Ishikawa (cell line): ENCODE results near the gene ASB1.

Experiments used
- CEBPB ChIP-seq: IDR thresholded peaks from 2 replicates; pipeline ENCODE4 v1.6.1; 2012
- CREB1 ChIP-seq: IDR thresholded peaks from 2 replicates; pipeline ENCODE4 v1.6.1; 2012; ENCODE audit warnings: low read depth
- EP300 ChIP-seq: IDR thresholded peaks from 2 replicates; pipeline ENCODE4 v1.6.1; 2012; ENCODE audit warnings: borderline replicate concordance
- FOXM1 ChIP-seq: IDR thresholded peaks from 2 replicates; pipeline ENCODE4 v1.6.1; 2012; ENCODE audit warnings: low read depth, borderline replicate concordance
- MAX ChIP-seq: IDR thresholded peaks from 2 replicates; pipeline ENCODE4 v1.6.1; 2012
- RAD21 ChIP-seq: IDR thresholded peaks from 2 replicates; pipeline ENCODE4 v1.6.1; 2012; ENCODE audit warnings: low read depth
- REST ChIP-seq: IDR thresholded peaks from 2 replicates; pipeline ENCODE4 v1.6.1; 2012; ENCODE audit warnings: low read depth, mild to moderate bottlenecking
- TAF1 ChIP-seq: IDR thresholded peaks from 2 replicates; pipeline ENCODE4 v1.6.1; 2012; ENCODE audit warnings: low read depth, mild to moderate bottlenecking

GRCh38 chr2:238408615-238409340 lies 17.9 kb upstream of the ASB1 start:
- no peak for TF ChIP-seq FOXM1
- no peak for TF ChIP-seq TAF1
- no peak for TF ChIP-seq CEBPB
- TF ChIP-seq CREB1, result no peak
- TF ChIP-seq MAX, result no peak
- TF ChIP-seq EP300, result no peak
- TF ChIP-seq REST, result no peak
- TF ChIP-seq RAD21, result no peak
